KMS-11 (cell line): Measurements from ENCODE around the gene BOD1.

Source experiments
- H2AFZ ChIP-seq: fragments of 200-600 bp; sonication (generic); 2 replicates; pipeline ENCODE4 v1.6.1; 2016; ENCODE audit warnings: antibody characterized with exemption, mixed run types, low read depth
- H3K27ac ChIP-seq: fragments of 200-600 bp; sonication (generic); 2 replicates; pipeline ENCODE4 v1.6.1; 2016; ENCODE audit warnings: mild to moderate bottlenecking, mixed run types
- H3K27me3 ChIP-seq: fragments of 200-600 bp; sonication (generic); 2 replicates; pipeline ENCODE4 v1.6.1; 2017; ENCODE audit warnings: mild to moderate bottlenecking, low read depth, mixed run types, moderate library complexity; ENCODE audit not compliant: insufficient read depth
- H3K36me3 ChIP-seq: fragments of 200-600 bp; sonication (generic); 2 replicates; pipeline ENCODE4 v1.6.1; 2017; ENCODE audit warnings: mild to moderate bottlenecking, mixed run types; ENCODE audit not compliant: insufficient read depth
- H3K4me1 ChIP-seq: fragments of 200-600 bp; sonication (generic); 2 replicates; pipeline ENCODE4 v1.6.1; 2016; ENCODE audit warnings: mild to moderate bottlenecking, low read depth, mixed run types; ENCODE audit not compliant: poor library complexity, severe bottlenecking
- H3K4me2 ChIP-seq: fragments of 200-600 bp; sonication (generic); 2 replicates; pipeline ENCODE4 v1.7.0; 2016; ENCODE audit warnings: mild to moderate bottlenecking, mixed run types
- H3K4me3 ChIP-seq: fragments of 200-600 bp; sonication (generic); IDR thresholded peaks from 2 replicates; pipeline ENCODE4 v1.6.1; 2017; ENCODE audit warnings: low read depth, low read length, mixed read lengths; ENCODE audit not compliant: insufficient read depth
- H3K79me2 ChIP-seq: fragments of 200-600 bp; sonication (generic); 2 replicates; pipeline ENCODE4 v1.6.1; 2016; ENCODE audit warnings: low read depth, mixed run types; ENCODE audit not compliant: insufficient read depth
- H3K9ac ChIP-seq: fragments of 200-600 bp; sonication (generic); 2 replicates; pipeline ENCODE4 v1.6.1; 2016; ENCODE audit warnings: mild to moderate bottlenecking, mixed run types
- H4K20me1 ChIP-seq: fragments of 200-600 bp; sonication (generic); 2 replicates; pipeline ENCODE4 v1.6.1; 2016; ENCODE audit warnings: mild to moderate bottlenecking, mixed run types; ENCODE audit not compliant: insufficient read depth
- CTCF ChIP-seq: fragments of 200-600 bp; sonication (generic); conservative IDR thresholded peaks from 2 replicates; pipeline ENCODE4 v1.6.1; 2017; ENCODE audit warnings: low read depth, mild to moderate bottlenecking, antibody characterized with exemption, low read length, moderate library complexity, mixed read lengths

The BOD1 gene

GRCh38 chr5:173630724-173631365 lies 14.4 kb upstream of the BOD1 start:
- Histone ChIP-seq H4K20me1 (no peaks in the 10 kb centered on the region), H3K9ac (no peak overlapping the region), H3K4me1 (peaks cover 10% of the 10 kb centered on the region), H3K27me3 (no peaks in the 10 kb centered on the region), H2AFZ (no peak overlapping the region), H3K79me2 (no peaks in the 10 kb centered on the region), H3K4me2 (no peak overlapping the region), H3K27ac (no peak overlapping the region), H3K4me3 (no peak overlapping the region), H3K36me3 (no peaks in the 10 kb centered on the region)
- TF ChIP-seq CTCF: no peak

GRCh38 chr5:173629628-173630027 lies 13.2 kb upstream of the BOD1 start:
- Histone ChIP-seq H3K27me3 (no peaks in the 10 kb centered on the region), H2AFZ (no peak overlapping the region), H4K20me1 (no peaks in the 10 kb centered on the region), H3K4me2 (no peak overlapping the region), H3K4me1 (peaks cover 17% of the 10 kb centered on the region), H3K36me3 (no peaks in the 10 kb centered on the region), H3K4me3 (no peak overlapping the region), H3K79me2 (no peaks in the 10 kb centered on the region), H3K9ac (no peak overlapping the region), H3K27ac (no peak overlapping the region)
- TF ChIP-seq CTCF: peak; percentile 40

DNA sequence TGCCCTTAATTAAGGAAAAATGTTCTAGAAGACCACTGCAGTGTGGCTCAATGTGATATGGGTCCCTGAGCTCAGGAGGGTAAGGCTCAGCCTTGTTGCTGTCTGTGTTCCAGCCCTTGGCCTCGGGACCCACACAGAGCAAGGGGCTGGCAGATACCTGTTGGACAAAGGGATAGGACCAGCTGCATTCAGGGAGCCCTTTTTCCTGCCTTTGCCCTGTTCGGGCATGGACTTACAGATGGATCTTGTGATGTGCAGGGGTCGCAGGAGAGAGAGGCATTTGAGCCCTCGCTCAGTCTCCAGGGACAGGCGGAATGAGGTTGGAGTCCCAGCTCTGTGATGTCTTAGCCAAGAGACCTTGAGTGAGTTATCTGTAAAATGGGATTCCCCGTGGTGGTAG lies 12.1 kb upstream of the BOD1 start:
- peaks cover 17% of the 10 kb centered on the region for H3K4me1 ChIP-seq
- no peaks in the 10 kb centered on the region for H4K20me1 ChIP-seq
- no peak for TF ChIP-seq CTCF
- no peak overlapping the region for H3K4me2 ChIP-seq
- no peak overlapping the region for H3K4me3 ChIP-seq
- H3K27me3 ChIP-seq: no peaks in the 10 kb centered on the region
- no peaks in the 10 kb centered on the region for H3K36me3 ChIP-seq
- no peak overlapping the region for H3K9ac ChIP-seq
- no peak overlapping the region for H2AFZ ChIP-seq
- H3K79me2 ChIP-seq: no peaks in the 10 kb centered on the region
- no peak overlapping the region for H3K27ac ChIP-seq

DNA sequence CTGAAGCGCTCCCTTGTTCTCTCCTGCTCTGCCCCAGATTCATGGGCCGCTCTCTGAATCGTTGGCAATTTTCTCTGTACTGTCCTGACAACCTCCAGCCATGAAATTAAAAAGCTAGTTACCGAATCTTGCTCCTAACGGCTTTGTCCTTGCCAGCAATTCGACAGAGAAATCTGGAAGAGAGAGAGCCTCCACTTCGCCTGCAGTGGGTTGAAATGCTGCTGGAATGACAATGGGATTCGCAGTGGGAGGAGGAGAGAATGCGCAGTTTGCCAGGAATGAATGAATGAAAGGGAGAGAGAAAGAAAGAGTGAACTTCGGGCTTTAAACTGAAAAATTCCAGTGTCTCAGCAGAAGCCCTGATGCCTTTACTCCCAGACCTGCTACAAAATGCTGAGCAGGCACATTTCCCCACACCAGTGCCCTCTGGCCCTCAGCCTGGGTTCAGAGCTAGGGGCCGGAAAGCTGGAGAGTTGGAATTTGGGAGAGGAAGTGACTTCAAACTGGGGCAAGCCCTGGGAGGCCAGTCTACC lies 11.5 kb upstream of the BOD1 start:
- H4K20me1 ChIP-seq: no peaks in the 10 kb centered on the region
- TF ChIP-seq CTCF: no peak
- no peak overlapping the region for H3K27ac ChIP-seq
- H3K27me3 ChIP-seq: no peaks in the 10 kb centered on the region
- H3K4me1 ChIP-seq: peaks cover 17% of the 10 kb centered on the region
- H3K79me2 ChIP-seq: no peaks in the 10 kb centered on the region
- no peak overlapping the region for H3K4me2 ChIP-seq
- H3K36me3 ChIP-seq: no peaks in the 10 kb centered on the region
- no peak overlapping the region for H3K4me3 ChIP-seq
- no peak overlapping the region for H2AFZ ChIP-seq
- H3K9ac ChIP-seq: no peak overlapping the region
